ENCODE data around the gene TICAM2. TPM values are rescaled to one million over a fixed set of nuclear protein-coding genes. Genes with fewer than 3 reads are reported as not detected.

The TICAM2 gene
- total RNA-seq, 1 experiment from 2014 or later, result 14.0 TPM

DNA sequence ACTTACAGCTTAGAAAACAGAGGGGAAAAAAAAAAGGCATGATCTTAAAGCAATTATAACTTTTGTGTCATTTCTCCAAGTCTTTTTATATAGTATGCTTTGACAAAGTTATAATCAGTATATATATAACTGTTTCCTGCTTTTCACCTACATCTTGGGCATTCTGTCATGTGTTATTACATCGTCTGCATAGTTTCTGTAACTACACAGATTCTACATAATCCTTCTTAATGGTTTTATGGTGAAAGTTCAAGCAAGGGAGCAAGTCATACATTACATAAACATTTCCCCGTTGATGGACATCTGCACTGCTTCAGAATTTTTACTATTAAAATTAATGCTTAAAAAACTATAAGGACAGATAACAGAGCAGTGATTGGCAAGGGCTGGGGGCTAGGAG, 69.8 kb downstream of the TICAM2 start:
- DNase-seq (ENCODE audit: low read depth), result no peak

DNA sequence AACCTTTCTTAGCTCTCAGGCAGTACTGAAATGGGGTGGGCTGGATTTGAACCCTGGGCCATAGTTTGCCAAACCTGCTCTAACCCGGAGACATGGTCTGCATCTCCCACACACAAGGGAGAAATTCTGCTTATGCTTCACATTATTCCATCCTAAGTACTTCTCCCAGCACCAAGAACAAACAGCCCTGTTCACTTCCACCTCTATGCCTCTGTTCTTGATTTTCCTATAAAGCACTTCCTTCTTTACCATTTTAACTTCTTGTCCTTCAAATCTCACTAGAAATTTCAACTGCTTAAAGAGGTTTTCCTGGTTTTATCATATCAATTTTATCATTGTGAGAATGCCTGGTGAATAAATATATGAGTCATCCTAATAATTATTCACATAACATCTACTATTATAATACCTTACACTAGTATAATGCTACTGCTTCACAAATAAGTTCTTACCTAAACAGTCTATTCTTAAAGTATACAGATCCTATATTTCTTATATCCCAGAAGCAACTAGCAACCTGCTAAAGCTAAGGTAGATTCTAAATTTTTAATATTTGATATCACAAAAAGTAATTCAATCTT, 70.4 kb downstream of the TICAM2 start:
- DNase-seq (ENCODE audit: low read depth), result no peak

DNA sequence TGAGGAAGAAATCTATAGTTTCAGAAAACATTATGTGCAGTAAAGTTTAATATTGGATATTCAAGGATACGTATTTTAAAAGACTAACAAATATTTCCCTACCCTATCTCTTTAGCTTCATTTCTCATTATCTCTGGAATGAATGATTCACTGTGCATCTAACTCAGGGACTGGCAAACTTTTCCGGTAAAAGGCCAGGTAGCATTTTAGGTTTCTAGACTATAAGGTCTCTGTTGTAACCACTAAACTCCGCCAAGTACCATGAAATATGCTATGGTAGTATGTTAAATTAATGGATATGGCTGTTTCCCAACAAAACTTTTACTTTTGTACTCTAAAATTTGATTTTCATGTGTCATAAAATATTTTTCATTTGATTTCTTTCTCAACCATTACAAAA, 70.9 kb downstream of the TICAM2 start:
- DNase-seq (ENCODE audit: low read depth), result no peak

- peak; percentile 50 for DNase-seq (ENCODE audit: low read depth)
Measured at GRCh38 chr5:115530426-115530825, 71.9 kb downstream of the TICAM2 start.

Other genes with a start within 250 kb of the TICAM2 start
- gene FEM1C, start 57.7 kb downstream of the TICAM2 start, total RNA-seq (2014; rRNA removed; shearing (Covaris generic)), result 19.9 and 22.5 TPM in 2 replicates
- 112 and 148 TPM in 2 replicates for gene TMED7, start 23.6 kb upstream of the TICAM2 start, total RNA-seq (2014; rRNA removed; shearing (Covaris generic))
- 0.05 and 0.74 TPM in 2 replicates for gene CDO1, start 214.2 kb upstream of the TICAM2 start, total RNA-seq (2014; rRNA removed; shearing (Covaris generic))
- gene ATG12, start 239.1 kb upstream of the TICAM2 start, total RNA-seq (2014; rRNA removed; shearing (Covaris generic)), result 58.8 and 72.3 TPM in 2 replicates
- gene AP3S1, start 239.5 kb upstream of the TICAM2 start, total RNA-seq (2014; rRNA removed; shearing (Covaris generic)), result 124 and 161 TPM in 2 replicates